Activated naive CD4-positive, alpha-beta T cell treated with anti-CD3 and anti-CD28 coated beads for 36 hours (primary cell): ENCODE data around the gene MOK. TPM values are rescaled to one million over a fixed set of nuclear protein-coding genes. Genes with fewer than 3 reads are reported as not detected.

Experiments
- CTCF ChIA-PET: fragments of 350-600 bp; sonication (Branson Sonifier 250); formaldehyde crosslinking; loops from one replicate; lab custom pipeline; 2021; ENCODE audit warnings: antibody characterized with exemption; lab: Charles Lee
- DNase-seq: peaks from one replicate; pipeline ENCODE4 v3.0.0-alpha.2; 2020
- H3K27ac Mint-ChIP-seq: one replicate; pipeline ENCODE4 v1.8.0; 2021; ENCODE audit warnings: mild to moderate bottlenecking, mixed read lengths
- H3K27me3 Mint-ChIP-seq: one replicate; pipeline ENCODE4 v1.8.0; 2021; ENCODE audit warnings: low read depth, mixed read lengths
- H3K36me3 Mint-ChIP-seq: one replicate; pipeline ENCODE4 v1.8.0; 2021; ENCODE audit warnings: low read depth, mixed read lengths
- H3K4me1 Mint-ChIP-seq: one replicate; pipeline ENCODE4 v1.8.0; 2021; ENCODE audit warnings: low read depth, mixed read lengths
- H3K4me3 Mint-ChIP-seq: one replicate; pipeline ENCODE4 v1.8.0; 2021; ENCODE audit warnings: mild to moderate bottlenecking, moderate library complexity, mixed read lengths
- H3K9me3 Mint-ChIP-seq: one replicate; pipeline ENCODE4 v1.8.0; 2021; ENCODE audit warnings: mixed read lengths
- intact Hi-C: fragments of 100-400 bp; cut with micrococcal nuclease; formaldehyde crosslinking; loops from one replicate; pipeline ENCODE4 v1.15.1; 2023
- total RNA-seq, 2 experiments: library from RNA; stranded (reverse); gene quantifications; one replicate each; pipeline ENCODE4 v1.2.3, GENCODE V29; 2021

Gene MOK
- total RNA-seq, 2 experiments from 2014 or later, result 1.6 TPM

- no peaks in the 10 kb centered on the region for H3K9me3 Mint-ChIP-seq
- H3K4me3 Mint-ChIP-seq, result peak overlapping the region; percentile 88
- peaks cover 49% of the 10 kb centered on the region for H3K4me1 Mint-ChIP-seq
- DNase-seq, result peak; percentile 31
- H3K27me3 Mint-ChIP-seq, result no peaks in the 10 kb centered on the region
- peak overlapping the region; percentile 81 for H3K27ac Mint-ChIP-seq
- intact Hi-C loops, result no loop called here
- CTCF ChIA-PET, result interaction anchor here (0.6 to 1.4 kb wide), 8 partner anchors 15 to 359 kb away, joined by 3 to 4 read pairs (median 3); no protein-coding TSS in a partner anchor
- H3K36me3 Mint-ChIP-seq, result peaks cover 2% of the 10 kb centered on the region
Observed at GRCh38 chr14:102320033-102320660, 15.2 kb upstream of the MOK start.

GRCh38 chr14:102319351-102320032 is 14.5 kb upstream of the MOK start, which contains the start of gene ZNF839:
Gene ZNF839 (plus strand): TSS chr14:102319746. CDS start chr14:102319766, 20 bp downstream.
- no peaks in the 10 kb centered on the region for H3K9me3 Mint-ChIP-seq
- peak; percentile 97 for DNase-seq
- peaks cover 55% of the 10 kb centered on the region for H3K4me1 Mint-ChIP-seq
- intact Hi-C loops, result loop anchor here (1.0 to 5.0 kb wide), 7 partner anchors 43 to 557 kb away; partner anchors contain the start of genes ANKRD9, CINP, PPP2R5C and RCOR1
- H3K27me3 Mint-ChIP-seq, result no peaks in the 10 kb centered on the region
- peak within 1 kb of the TSS; percentile 95 for H3K4me3 Mint-ChIP-seq
- H3K36me3 Mint-ChIP-seq, result peaks cover 2% of the 10 kb centered on the region
- peak within 1 kb of the TSS; percentile 98 for H3K27ac Mint-ChIP-seq
- CTCF ChIA-PET, result interaction anchor here (0.5 to 2.0 kb wide), 9 partner anchors 15 to 358 kb away, joined by 3 to 16 read pairs (median 3); no protein-coding TSS in a partner anchor

- Mint-ChIP-seq H3K9me3 (no peaks in the 10 kb centered on the region), H3K36me3 (peaks cover 2% of the 10 kb centered on the region), H3K4me1 (peaks cover 61% of the 10 kb centered on the region), H3K27me3 (no peaks in the 10 kb centered on the region), H3K27ac (peak overlapping the region; percentile 98), H3K4me3 (peak overlapping the region; percentile 95)
- intact Hi-C loops, result loop anchor here (1.0 to 5.0 kb wide), 9 partner anchors 43 to 557 kb away; partner anchors contain the start of genes ANKRD9, CINP, PPP2R5C and RCOR1
- CTCF ChIA-PET, result interaction anchor here (0.5 to 2.8 kb wide), 8 partner anchors 13 to 358 kb away, joined by 3 to 16 read pairs (median 3); partner anchors contain the start of gene MOK
- DNase-seq, result peak; percentile 32
Observed at GRCh38 chr14:102318781-102319276, 13.9 kb upstream of the MOK start.

- H3K4me3 Mint-ChIP-seq, result peak overlapping the region; percentile 95
Observed at GRCh38 chr14:102317564-102318248, 12.7 kb upstream of the MOK start.

GRCh38 chr14:102316743-102317563 is 12.0 kb upstream of the MOK start:
- no peaks in the 10 kb centered on the region for H3K9me3 Mint-ChIP-seq
- peaks cover 56% of the 10 kb centered on the region for H3K4me1 Mint-ChIP-seq
- no peaks in the 10 kb centered on the region for H3K27me3 Mint-ChIP-seq
- no peaks in the 10 kb centered on the region for H3K36me3 Mint-ChIP-seq
- intact Hi-C loops, result loop anchor here (1.0 to 5.0 kb wide), 6 partner anchors 230 to 555 kb away; partner anchors contain the start of genes DYNC1H1, HSP90AA1 and PPP2R5C
- peak overlapping the region; percentile 95 for H3K4me3 Mint-ChIP-seq
- CTCF ChIA-PET, result interaction anchor here (0.6 to 2.8 kb wide), 15 partner anchors 11 to 1307 kb away, joined by 3 to 16 read pairs (median 4); partner anchors contain the start of genes CINP, MOK and TECPR2
- DNase-seq, result peak; percentile 95
- peak overlapping the region; percentile 98 for H3K27ac Mint-ChIP-seq

More at GRCh38 chr14:102317564-102318248, 12.7 kb upstream of the MOK start:
- CTCF ChIA-PET, result interaction anchor here (0.5 to 2.8 kb wide), 11 partner anchors 12 to 221 kb away, joined by 3 to 16 read pairs (median 4); partner anchors contain the start of genes CINP, MOK and TECPR2
- intact Hi-C loops, result loop anchor here (1.0 to 5.0 kb wide), 8 partner anchors 121 to 555 kb away; partner anchors contain the start of genes ANKRD9, PPP2R5C and RCOR1
- peak overlapping the region; percentile 98 for H3K27ac Mint-ChIP-seq
- peaks cover 61% of the 10 kb centered on the region for H3K4me1 Mint-ChIP-seq
- no peaks in the 10 kb centered on the region for H3K27me3 Mint-ChIP-seq
- H3K36me3 Mint-ChIP-seq, result no peaks in the 10 kb centered on the region
- peak; percentile 81 for DNase-seq
- H3K9me3 Mint-ChIP-seq, result no peaks in the 10 kb centered on the region

GRCh38 chr14:102316338-102316742 is 11.4 kb upstream of the MOK start:
- Mint-ChIP-seq H3K27me3 (no peaks in the 10 kb centered on the region), H3K36me3 (no peaks in the 10 kb centered on the region), H3K27ac (peak overlapping the region; percentile 98), H3K9me3 (no peaks in the 10 kb centered on the region), H3K4me3 (peak overlapping the region; percentile 95), H3K4me1 (peaks cover 50% of the 10 kb centered on the region)
- peak; percentile 62 for DNase-seq
- CTCF ChIA-PET, result interaction anchor here (0.6 to 2.8 kb wide), 10 partner anchors 11 to 1308 kb away, joined by 3 to 10 read pairs (median 4); partner anchors contain the start of gene MOK
- intact Hi-C loops, result loop anchor here (1.0 to 5.0 kb wide), 6 partner anchors 229 to 554 kb away; partner anchors contain the start of genes DYNC1H1, HSP90AA1 and PPP2R5C

- H3K36me3 Mint-ChIP-seq, result no peaks in the 10 kb centered on the region
- no peak overlapping the region for H3K27ac Mint-ChIP-seq
- no peak for DNase-seq
- H3K9me3 Mint-ChIP-seq, result no peaks in the 10 kb centered on the region
- CTCF ChIA-PET, result interaction anchor here (0.7 to 3.0 kb wide), 13 partner anchors 9 to 354 kb away, joined by 3 to 16 read pairs (median 3); no protein-coding TSS in a partner anchor
- H3K4me3 Mint-ChIP-seq, result peak overlapping the region; percentile 81
- intact Hi-C loops, result loop anchor here (5.0 kb wide), 2 partner anchors 493 to 553 kb away; partner anchors contain the start of gene PPP2R5C
- H3K27me3 Mint-ChIP-seq, result no peaks in the 10 kb centered on the region
- H3K4me1 Mint-ChIP-seq, result peaks cover 39% of the 10 kb centered on the region
Observed at GRCh38 chr14:102315121-102315520, 10.2 kb upstream of the MOK start.

GRCh38 chr14:102314242-102315011 is 9.5 kb upstream of the MOK start:
- intact Hi-C loops, result loop anchor here (1.0 to 5.0 kb wide), 8 partner anchors 9 to 607 kb away; partner anchors contain the start of genes MOK, PPP2R5C and WDR20
- H3K27ac Mint-ChIP-seq, result no peak overlapping the region
- H3K27me3 Mint-ChIP-seq, result no peaks in the 10 kb centered on the region
- peaks cover 39% of the 10 kb centered on the region for H3K4me1 Mint-ChIP-seq
- peak; percentile 87 for DNase-seq
- H3K4me3 Mint-ChIP-seq, result peak overlapping the region; percentile 81
- CTCF ChIA-PET, result interaction anchor here (0.6 to 3.0 kb wide), 25 partner anchors 8 to 608 kb away, joined by 3 to 16 read pairs (median 3); no protein-coding TSS in a partner anchor
- no peaks in the 10 kb centered on the region for H3K9me3 Mint-ChIP-seq
- H3K36me3 Mint-ChIP-seq, result no peaks in the 10 kb centered on the region

GRCh38 chr14:102303664-102304063 is 1.3 kb downstream of the MOK start:
- no peak for DNase-seq
- H3K27me3 Mint-ChIP-seq, result peaks cover 1% of the 10 kb centered on the region
- H3K4me3 Mint-ChIP-seq, result peak overlapping the region; percentile 48
- no peaks in the 10 kb centered on the region for H3K36me3 Mint-ChIP-seq
- no peak overlapping the region for H3K27ac Mint-ChIP-seq
- intact Hi-C loops, result no loop called here
- no peaks in the 10 kb centered on the region for H3K9me3 Mint-ChIP-seq
- CTCF ChIA-PET, result no interaction called here
- peaks cover 9% of the 10 kb centered on the region for H3K4me1 Mint-ChIP-seq
